Stimulated activated naive CD8-positive, alpha-beta T cell treated with anti-CD3 and anti-CD28 coated beads, Interleukin-15, Interleukin-2, amounts not matched to agents 100 ng/mL and 50 ng/mL, for 24 hours (primary cell): ENCODE results near the gene MCRIP2.
A peak's percentile ranks its signal among the peaks of the same experiment; 100 is the strongest.

Experiments used
- H3K27ac Mint-ChIP-seq: one replicate; pipeline ENCODE4 v1.8.0; 2021; ENCODE audit warnings: mild to moderate bottlenecking, mixed read lengths
- H3K27me3 Mint-ChIP-seq: one replicate; pipeline ENCODE4 v1.8.0; 2021; ENCODE audit warnings: mixed read lengths
- H3K36me3 Mint-ChIP-seq: one replicate; pipeline ENCODE4 v1.8.0; 2021; ENCODE audit warnings: low read depth, mixed read lengths
- H3K4me1 Mint-ChIP-seq: one replicate; pipeline ENCODE4 v1.8.0; 2021; ENCODE audit warnings: low read depth, mixed read lengths
- H3K4me3 Mint-ChIP-seq: one replicate; pipeline ENCODE4 v1.8.0; 2021; ENCODE audit warnings: mild to moderate bottlenecking, mixed read lengths
- H3K9me3 Mint-ChIP-seq: one replicate; pipeline ENCODE4 v1.8.0; 2021; ENCODE audit warnings: mixed read lengths

Gene MCRIP2

DNA sequence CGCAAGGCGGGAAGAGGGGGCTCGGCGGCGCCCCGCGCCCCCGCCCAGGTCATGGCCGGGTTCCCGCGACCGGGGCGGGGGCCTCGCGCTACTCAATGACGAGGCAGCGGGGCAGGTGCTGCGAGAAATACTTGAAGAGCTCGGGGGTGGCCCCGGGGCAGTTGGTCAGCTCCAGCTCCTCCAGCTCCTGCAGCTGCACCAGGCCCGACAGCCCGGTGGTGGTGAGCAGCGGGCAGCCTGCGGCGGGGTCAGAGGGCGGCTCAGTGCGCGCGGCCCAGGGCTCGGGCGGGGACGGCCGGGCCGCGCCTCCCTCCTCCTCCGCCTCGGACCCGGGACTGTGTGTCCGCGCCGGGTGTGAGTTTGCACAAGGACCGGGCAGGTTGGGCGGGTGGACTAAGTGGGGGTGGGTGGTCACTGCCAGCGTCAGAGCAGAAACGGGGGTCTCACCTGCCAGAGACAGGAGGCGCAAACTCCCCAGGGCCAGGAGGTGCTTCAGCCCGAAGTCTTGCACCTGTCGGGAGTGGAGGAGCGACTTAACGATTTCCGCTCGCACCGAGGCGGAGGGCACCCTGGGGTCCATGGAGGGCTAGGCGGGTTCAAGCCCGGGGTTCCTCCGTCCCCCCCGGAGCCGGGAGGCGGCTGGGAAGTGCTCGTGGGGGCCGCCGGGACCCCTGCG lies 52.7 kb downstream of the MCRIP2 start:
- no peak overlapping the region for H3K27ac Mint-ChIP-seq
- H3K4me3 Mint-ChIP-seq, result peak overlapping the region; percentile 47
- H3K9me3 Mint-ChIP-seq, result no peaks in the 10 kb centered on the region
- peaks cover 30% of the 10 kb centered on the region for H3K4me1 Mint-ChIP-seq
- peaks cover 3% of the 10 kb centered on the region for H3K27me3 Mint-ChIP-seq
- H3K36me3 Mint-ChIP-seq, result no peaks in the 10 kb centered on the region

DNA sequence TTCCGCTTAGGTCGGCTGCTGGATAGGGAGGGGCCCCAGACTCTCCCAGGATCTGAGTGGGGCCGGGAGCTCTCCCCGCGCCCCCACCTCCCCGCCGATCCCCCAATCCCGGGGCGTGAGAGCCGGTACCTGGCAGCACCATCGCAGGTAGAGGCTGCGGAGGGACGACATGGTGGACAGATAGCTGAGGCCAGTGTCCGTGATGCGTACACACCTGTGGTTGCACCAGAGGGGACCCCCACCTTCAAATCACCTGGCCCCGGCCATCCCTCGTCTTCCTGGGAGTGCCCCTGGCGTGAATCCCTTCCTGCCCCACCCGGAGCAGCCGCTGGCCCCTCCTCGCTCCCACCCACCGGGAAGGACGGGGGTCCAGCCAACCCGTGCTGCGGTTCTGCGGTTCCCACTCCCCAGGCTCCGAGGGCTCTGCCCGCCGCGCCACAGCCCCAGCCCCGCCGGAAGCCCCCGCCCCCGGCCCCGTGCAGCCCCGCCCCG lies 53.3 kb downstream of the MCRIP2 start:
- peak overlapping the region; percentile 47 for H3K4me3 Mint-ChIP-seq
- no peaks in the 10 kb centered on the region for H3K9me3 Mint-ChIP-seq
- H3K36me3 Mint-ChIP-seq, result no peaks in the 10 kb centered on the region
- H3K4me1 Mint-ChIP-seq, result peaks cover 28% of the 10 kb centered on the region
- H3K27ac Mint-ChIP-seq, result no peak overlapping the region
- peaks cover 3% of the 10 kb centered on the region for H3K27me3 Mint-ChIP-seq

DNA sequence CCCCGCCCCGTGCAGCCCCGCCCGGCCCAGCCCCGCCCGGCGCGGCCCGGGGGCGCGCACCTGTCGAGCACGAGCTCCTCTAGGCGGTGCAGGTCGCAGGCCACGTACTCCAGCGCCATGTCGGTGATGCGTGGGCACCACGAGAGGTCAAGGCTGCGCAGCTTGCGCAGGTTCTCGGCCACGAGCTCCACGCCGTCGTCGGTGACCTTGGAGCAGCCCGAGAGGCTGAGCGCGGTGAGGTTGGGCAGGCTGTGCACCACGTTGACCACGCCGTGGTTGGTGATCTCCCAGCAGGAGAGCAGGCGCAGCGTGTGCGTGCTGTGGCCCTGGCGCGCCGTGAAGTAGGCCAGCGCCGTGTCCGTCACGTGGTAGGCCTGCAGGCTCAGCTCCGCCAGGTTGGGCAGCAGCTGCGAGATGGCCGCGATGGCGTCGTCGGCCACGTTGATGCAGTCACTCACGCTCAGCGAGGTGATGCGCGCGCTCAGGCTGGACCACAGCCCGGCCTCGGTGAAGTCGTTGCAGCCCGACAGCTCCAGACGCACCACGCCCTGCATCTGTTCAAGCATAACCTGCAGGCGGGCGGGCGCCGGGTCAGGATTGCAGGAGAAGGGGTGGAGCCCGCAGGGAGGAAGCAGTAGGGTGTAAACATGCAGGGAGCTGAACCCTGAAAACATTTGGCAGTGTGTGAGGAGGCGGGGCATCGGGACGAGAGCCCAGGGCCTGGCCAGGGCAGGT lies 53.9 kb downstream of the MCRIP2 start:
- H3K4me3 Mint-ChIP-seq, result peak overlapping the region; percentile 74
- peak overlapping the region; percentile 52 for H3K27ac Mint-ChIP-seq
- no peaks in the 10 kb centered on the region for H3K9me3 Mint-ChIP-seq
- H3K4me1 Mint-ChIP-seq, result peaks cover 24% of the 10 kb centered on the region
- H3K36me3 Mint-ChIP-seq, result no peaks in the 10 kb centered on the region
- H3K27me3 Mint-ChIP-seq, result peaks cover 3% of the 10 kb centered on the region
